ENCODE data around the gene AHCYL2. TPM values are rescaled to one million over a fixed set of nuclear protein-coding genes. Genes with fewer than 3 reads are reported as not detected.

The AHCYL2 gene
- polyA plus RNA-seq, 3 donors from 2014 or later = 5.7 to 6.8 (median 6.8) TPM

DNA sequence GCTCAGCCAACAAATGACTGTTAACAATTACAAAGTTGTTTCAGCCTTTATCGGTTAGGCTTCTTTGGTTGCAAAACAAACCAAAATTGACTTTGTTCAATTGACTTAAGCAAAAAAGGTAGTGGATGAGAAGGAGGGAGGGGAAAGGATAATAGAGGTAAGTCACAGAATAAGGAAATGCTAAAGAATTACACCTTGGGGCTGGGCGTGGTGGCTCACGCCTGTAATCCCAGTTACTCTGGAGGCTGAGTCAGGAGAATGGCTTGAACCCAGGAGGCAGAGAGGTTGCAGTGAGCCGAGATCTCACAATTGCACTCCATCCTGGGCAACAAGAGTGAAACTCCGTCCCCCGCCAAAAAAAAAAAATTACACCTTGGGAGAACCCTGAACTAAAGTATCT, 41.4 kb downstream of the AHCYL2 start:
- no peaks in the 10 kb centered on the region for H3K4me1 Mint-ChIP-seq
- H3K9me3 Mint-ChIP-seq = no peaks in the 10 kb centered on the region
- no peak overlapping the region for H3K4me3 Mint-ChIP-seq
- H3K27ac Mint-ChIP-seq = no peak overlapping the region
- no peak for DNase-seq
- H3K36me3 Mint-ChIP-seq = no peaks in the 10 kb centered on the region
- peaks cover 0 to 3% (median 2%) of the 10 kb centered on the region in 3 donors for H3K27me3 Mint-ChIP-seq (ENCODE audit: low read depth in 3 of 3)

DNA sequence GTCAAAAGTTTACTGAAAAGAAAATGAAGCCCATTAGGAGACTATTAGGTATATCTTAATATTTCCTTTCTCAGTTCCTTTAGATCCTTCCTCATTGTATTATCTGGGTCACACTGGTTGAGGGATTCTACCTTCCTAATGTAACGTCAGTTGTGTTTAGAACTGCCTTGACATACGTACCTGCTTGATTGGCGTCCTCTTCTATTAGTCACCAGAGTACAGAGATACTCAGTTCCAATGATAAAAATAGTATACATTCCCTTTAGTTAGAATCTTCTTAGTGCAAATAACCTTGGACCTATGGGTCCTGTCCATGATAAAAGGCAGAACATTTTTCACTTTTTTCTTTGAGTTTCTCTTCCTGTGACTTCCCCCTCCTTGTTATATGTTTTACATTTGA, 45.2 kb downstream of the AHCYL2 start:
- Mint-ChIP-seq H3K36me3 (peaks cover 0 to 4% (median 0%) of the 10 kb centered on the region in 3 donors), H3K4me3 (no peak overlapping the region), H3K27me3 (ENCODE audit: low read depth in 3 of 3) (peaks cover 0 to 3% (median 1%) of the 10 kb centered on the region in 3 donors), H3K9me3 (no peaks in the 10 kb centered on the region), H3K4me1 (peaks cover 3 to 9% of the 10 kb centered on the region in 2 donors), H3K27ac (no peak overlapping the region)
- no peak for DNase-seq

DNA sequence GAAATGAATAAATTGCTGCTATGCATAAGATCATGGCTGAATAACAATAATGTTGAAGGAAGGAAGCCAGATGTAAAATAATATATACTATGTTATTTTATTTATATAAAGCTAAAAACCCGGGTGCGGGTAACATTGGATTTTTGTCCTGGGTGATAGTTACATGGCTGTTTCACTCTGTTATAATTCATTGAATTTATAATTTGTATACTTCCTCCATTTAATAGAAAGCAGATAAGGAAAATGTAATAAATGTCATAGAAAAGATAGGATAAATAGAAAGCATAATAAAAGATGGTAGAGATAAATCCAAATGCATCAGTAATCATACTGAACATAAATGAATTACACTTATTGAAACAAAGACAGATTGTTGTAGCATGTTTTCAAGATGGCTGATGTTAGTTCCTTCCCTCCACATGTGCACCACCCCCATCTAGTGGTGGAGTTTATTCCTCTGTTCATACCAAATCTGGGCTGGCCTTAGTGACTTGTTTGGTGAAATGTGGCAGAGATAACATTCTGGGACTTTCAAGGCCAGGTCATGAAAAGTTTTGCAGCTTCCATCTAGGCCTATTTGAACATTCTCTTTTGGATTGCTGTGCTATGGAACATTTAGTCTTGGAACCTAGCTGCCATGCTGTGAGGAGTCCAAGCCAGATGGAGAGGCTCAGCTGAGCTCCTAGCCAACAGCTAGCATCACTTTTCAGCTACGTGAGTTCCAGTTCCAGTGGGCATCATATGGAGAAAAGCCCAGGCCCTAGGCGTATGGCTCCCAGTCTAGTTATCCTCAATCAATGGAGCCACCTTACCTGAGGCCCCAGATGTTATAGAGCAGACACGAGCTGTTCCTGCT, 46.9 kb downstream of the AHCYL2 start:
- Mint-ChIP-seq H3K4me3 (peak overlapping the region; percentile 66 to 78 (median 70)), H3K9me3 (no peaks in the 10 kb centered on the region), H3K4me1 (peaks cover 3 to 9% of the 10 kb centered on the region in 2 donors), H3K27me3 (ENCODE audit: low read depth in 3 of 3) (peaks cover 0 to 3% (median 1%) of the 10 kb centered on the region in 3 donors), H3K36me3 (peaks cover 0 to 4% (median 0%) of the 10 kb centered on the region in 3 donors), H3K27ac (peak overlapping the region in 4 of 6 donors; percentile 5 to 67 (median 58))
- peak; percentile 62 to 69 (median 65) for DNase-seq

DNA sequence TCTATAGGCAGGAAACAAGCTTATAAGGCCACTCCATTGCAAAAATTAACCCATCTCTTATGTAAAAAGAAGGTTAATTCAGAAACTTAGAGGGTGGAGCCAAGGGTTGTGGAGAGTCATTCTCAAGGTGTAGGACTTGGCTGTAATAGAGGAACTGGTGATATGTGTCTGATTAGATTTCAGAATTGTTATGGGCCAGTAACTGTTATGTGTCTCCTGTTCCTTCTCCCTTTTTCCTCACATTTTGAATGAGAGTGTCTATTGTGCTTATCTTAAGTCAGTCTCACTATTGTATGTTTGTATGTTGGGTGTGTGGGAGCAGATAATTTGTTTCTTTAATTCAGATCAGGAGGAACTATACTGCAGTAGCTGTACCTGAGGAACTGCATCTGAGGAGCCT, 49.1 kb downstream of the AHCYL2 start:
- H3K36me3 Mint-ChIP-seq = peaks cover 0 to 7% (median 0%) of the 10 kb centered on the region in 3 donors
- DNase-seq = no peak
- peaks cover 3 to 9% of the 10 kb centered on the region in 2 donors for H3K4me1 Mint-ChIP-seq
- no peaks in the 10 kb centered on the region for H3K9me3 Mint-ChIP-seq
- H3K27me3 Mint-ChIP-seq (ENCODE audit: low read depth in 3 of 3) = peaks cover 0 to 3% (median 1%) of the 10 kb centered on the region in 3 donors
- peak overlapping the region in 1 of 6 donors; percentile 9 for H3K27ac Mint-ChIP-seq
- no peak overlapping the region for H3K4me3 Mint-ChIP-seq

DNA sequence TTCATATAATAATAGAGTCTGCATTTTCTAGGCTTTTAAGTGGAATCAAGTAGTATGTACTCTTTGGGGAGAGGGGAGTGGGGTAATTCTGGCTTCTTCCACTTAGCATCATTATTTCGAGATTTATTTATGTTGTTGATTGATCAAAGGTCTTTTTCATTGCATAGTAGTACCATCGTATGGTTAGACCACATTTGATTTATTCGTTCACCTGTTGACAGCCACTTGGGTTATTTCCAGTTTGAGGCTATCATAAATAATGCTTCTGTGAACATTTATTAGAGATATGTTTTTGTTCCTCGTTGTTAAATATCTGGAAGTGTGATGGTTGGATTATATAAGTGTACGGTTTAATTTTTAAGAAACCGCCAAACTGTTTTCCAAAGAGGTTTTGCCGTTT, 52.8 kb downstream of the AHCYL2 start:
- Mint-ChIP-seq H3K27me3 (ENCODE audit: low read depth in 3 of 3) (peaks cover 0 to 2% (median 0%) of the 10 kb centered on the region in 3 donors), H3K4me1 (no peaks in the 10 kb centered on the region), H3K36me3 (peaks cover 0 to 7% (median 0%) of the 10 kb centered on the region in 3 donors), H3K4me3 (no peak overlapping the region), H3K27ac (no peak overlapping the region), H3K9me3 (no peaks in the 10 kb centered on the region)
- no peak for DNase-seq

DNA sequence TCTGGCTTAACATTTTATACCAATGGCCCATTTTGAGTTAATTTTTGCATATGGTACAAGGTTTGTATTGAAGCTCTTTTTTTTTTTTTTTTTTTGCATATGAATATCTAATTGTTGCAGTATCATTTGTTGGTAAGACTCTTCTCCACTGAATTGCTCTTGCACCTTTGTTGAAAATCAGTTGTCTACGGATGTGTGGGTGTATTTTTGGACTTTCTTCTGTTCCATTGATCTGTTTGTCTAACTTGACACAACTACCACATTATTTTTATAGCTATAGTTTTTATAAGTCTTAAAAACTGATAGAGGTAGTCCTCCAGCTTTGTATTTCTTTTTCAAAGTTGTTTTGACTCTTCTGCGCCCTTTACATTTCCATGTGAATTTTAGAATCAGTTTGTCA, 53.9 kb downstream of the AHCYL2 start:
- Mint-ChIP-seq H3K4me1 (no peaks in the 10 kb centered on the region), H3K27ac (no peak overlapping the region), H3K36me3 (peaks cover 0 to 7% (median 0%) of the 10 kb centered on the region in 3 donors), H3K4me3 (no peak overlapping the region), H3K9me3 (no peaks in the 10 kb centered on the region), H3K27me3 (ENCODE audit: low read depth in 3 of 3) (peaks cover 0 to 2% (median 0%) of the 10 kb centered on the region in 3 donors)
- no peak for DNase-seq

DNA sequence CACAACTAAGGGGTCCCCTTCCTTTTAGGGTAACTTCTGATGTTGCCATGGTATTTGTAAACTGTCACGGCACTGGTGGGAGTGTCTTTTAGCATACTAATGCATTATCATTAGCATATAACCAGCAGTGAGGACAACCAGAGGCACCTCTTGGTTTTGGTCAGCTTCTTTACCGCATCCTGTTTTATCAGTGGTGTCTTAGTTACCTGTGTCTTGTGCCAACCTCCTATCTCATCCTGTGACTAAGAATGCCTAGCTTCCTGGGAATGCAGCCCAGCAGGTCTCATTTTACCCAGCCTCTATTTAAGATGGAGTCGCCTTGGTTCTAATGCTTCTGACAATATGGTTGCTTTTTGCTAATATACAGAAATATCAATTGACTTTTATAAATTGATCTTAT, 54.9 kb downstream of the AHCYL2 start:
- Mint-ChIP-seq H3K36me3 (peaks cover 0 to 4% (median 0%) of the 10 kb centered on the region in 3 donors), H3K9me3 (no peaks in the 10 kb centered on the region), H3K4me3 (no peak overlapping the region), H3K27me3 (ENCODE audit: low read depth in 3 of 3) (peaks cover 0 to 2% (median 0%) of the 10 kb centered on the region in 3 donors), H3K4me1 (no peaks in the 10 kb centered on the region), H3K27ac (no peak overlapping the region)
- no peak for DNase-seq

DNA sequence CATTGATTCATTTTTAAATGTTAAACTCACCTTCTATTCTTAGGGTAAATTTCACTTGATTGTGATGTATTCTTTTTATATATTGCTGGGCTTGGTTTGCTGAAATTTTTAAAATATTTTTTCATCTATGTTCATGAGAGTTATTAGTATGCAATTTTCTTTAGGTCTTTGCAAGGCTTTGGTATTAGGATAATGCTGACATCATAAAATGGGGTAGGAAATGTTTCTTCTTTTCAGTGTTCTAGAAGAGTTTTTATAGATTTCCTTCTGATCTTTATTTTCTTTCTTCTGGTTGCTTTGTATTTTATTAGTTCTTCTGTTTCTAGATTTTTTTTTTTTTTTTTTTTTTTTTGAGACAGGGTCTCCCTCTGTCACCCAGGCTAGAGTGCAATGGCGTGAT, 56.3 kb downstream of the AHCYL2 start:
- Mint-ChIP-seq H3K4me1 (no peaks in the 10 kb centered on the region), H3K27me3 (ENCODE audit: low read depth in 3 of 3) (peaks cover 0 to 2% (median 0%) of the 10 kb centered on the region in 3 donors), H3K4me3 (no peak overlapping the region), H3K27ac (no peak overlapping the region), H3K36me3 (peaks cover 0 to 3% (median 0%) of the 10 kb centered on the region in 3 donors), H3K9me3 (no peaks in the 10 kb centered on the region)
- no peak for DNase-seq

DNA sequence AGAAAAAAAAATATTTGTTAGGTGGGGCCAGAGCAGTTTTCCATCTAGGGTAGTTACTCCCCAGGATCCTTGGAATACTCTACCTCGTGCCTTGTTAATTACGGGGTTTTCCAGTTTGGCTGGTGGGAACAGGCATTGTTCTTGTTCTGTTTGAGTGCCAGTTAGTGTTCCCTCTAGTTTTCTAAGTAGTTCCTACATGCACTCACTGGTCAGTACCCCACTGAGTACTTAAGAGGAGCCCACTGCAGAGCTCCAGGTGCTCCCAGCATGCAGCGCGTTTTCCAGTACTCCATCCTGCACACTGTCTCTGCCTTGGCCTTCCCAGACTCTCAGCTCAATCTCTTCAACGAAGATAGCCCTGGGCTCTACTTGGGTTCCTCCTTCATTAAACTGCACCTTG, 58.0 kb downstream of the AHCYL2 start:
- Mint-ChIP-seq H3K27me3 (ENCODE audit: low read depth in 3 of 3) (peaks cover 0 to 2% (median 0%) of the 10 kb centered on the region in 3 donors), H3K27ac (no peak overlapping the region), H3K9me3 (no peaks in the 10 kb centered on the region), H3K4me3 (no peak overlapping the region), H3K4me1 (no peaks in the 10 kb centered on the region), H3K36me3 (peaks cover 0 to 3% (median 0%) of the 10 kb centered on the region in 3 donors)
- DNase-seq = no peak

DNA sequence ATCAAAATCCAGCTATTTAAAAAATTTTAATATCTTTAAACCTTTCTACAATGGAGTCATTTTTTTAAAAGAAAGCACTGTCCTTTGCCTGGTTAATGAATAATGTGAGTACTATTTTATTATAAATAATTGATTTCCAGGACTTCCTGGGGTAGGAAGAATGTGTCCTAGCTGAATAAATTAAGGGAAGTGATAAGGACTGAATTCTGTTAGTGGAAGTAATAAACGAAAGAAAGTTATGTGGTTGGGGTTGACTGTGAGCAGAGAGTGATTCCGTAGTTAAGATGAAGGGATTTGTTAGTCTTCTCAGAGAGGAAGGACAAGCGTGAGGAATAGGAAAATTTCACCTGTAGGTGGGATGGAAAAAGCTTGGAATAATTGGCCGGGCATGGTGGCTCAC, 59.1 kb downstream of the AHCYL2 start:
- Mint-ChIP-seq H3K36me3 (no peaks in the 10 kb centered on the region), H3K4me1 (no peaks in the 10 kb centered on the region), H3K27me3 (ENCODE audit: low read depth in 3 of 3) (peaks cover 0 to 2% (median 0%) of the 10 kb centered on the region in 3 donors), H3K4me3 (no peak overlapping the region), H3K9me3 (no peaks in the 10 kb centered on the region), H3K27ac (no peak overlapping the region)
- DNase-seq = no peak

DNA sequence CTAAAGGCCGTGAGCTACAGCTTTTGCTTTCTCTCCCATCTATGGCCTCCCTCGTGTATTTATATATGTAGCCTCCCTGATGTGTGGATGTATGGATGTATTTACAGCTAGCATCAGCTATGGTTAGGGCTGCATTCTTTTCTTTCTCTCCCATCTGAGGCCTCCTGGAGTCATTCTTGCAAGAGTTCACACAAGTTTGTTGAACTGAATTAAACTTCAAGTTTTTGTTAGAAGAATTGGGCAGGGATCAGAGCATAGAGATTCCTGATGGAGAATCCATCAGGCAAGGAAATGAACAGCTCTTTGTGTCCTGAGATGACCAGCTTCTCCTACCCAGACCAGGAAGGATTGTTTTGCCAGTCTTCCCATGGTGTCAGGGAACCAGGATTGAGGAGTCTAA, 60.3 kb downstream of the AHCYL2 start:
- no peak for DNase-seq
- Mint-ChIP-seq H3K27ac (peak overlapping the region in 1 of 6 donors; percentile 40), H3K9me3 (no peaks in the 10 kb centered on the region), H3K4me3 (no peak overlapping the region), H3K27me3 (ENCODE audit: low read depth in 3 of 3) (no peaks in the 10 kb centered on the region), H3K4me1 (no peaks in the 10 kb centered on the region), H3K36me3 (peaks cover 0 to 5% (median 4%) of the 10 kb centered on the region in 3 donors)

DNA sequence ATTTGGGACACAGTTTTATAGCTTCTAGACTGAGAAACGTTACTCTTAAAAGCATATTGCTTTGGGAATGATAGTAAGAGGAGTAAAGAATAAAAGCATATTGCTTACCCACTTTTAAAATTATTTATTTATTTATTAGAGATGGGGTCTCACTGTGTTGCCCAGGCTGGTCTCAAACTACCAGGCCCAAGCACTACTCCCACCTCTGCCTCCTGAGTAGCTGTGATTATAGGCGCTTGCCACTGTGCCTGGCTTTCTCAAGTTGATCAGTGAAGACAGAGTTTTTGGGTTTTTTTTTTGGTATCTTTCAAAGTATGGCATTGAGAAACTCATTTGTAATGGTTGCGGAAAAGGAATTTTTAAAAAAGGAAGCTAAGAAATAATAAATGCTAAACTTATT, 68.0 kb downstream of the AHCYL2 start:
- Mint-ChIP-seq H3K27me3 (ENCODE audit: low read depth in 3 of 3) (peaks cover 0 to 2% (median 2%) of the 10 kb centered on the region in 3 donors), H3K4me1 (no peaks in the 10 kb centered on the region), H3K4me3 (no peak overlapping the region), H3K36me3 (peaks cover 0 to 15% (median 4%) of the 10 kb centered on the region in 3 donors), H3K9me3 (no peaks in the 10 kb centered on the region), H3K27ac (no peak overlapping the region)
- DNase-seq = no peak

DNA sequence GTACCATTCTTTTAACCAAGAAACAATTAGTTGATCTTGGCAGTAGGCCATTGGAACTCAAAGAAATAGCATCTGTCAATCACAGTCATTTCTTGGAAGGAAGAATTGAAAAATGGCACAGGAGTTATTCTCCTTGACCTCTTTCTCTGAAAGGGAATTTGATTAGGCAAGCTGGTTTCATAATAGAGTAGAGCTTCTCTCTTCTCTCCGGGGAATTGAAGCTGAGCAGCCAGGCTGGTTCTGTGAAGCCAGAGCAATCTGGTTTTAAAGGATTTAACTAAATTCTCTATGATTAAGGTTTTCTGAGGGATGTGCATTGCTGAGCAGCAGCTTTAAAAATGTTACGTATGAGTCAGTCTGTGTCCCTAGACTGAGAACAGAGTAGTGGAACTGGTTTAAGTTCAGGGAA, 70.2 kb downstream of the AHCYL2 start:
- no peak for DNase-seq
- Mint-ChIP-seq H3K36me3 (peaks cover 0 to 10% (median 0%) of the 10 kb centered on the region in 3 donors), H3K27me3 (ENCODE audit: low read depth in 3 of 3) (peaks cover 0 to 2% (median 2%) of the 10 kb centered on the region in 3 donors), H3K9me3 (no peaks in the 10 kb centered on the region), H3K4me3 (no peak overlapping the region), H3K4me1 (no peaks in the 10 kb centered on the region), H3K27ac (peak overlapping the region in 1 of 6 donors; percentile 17)

DNA sequence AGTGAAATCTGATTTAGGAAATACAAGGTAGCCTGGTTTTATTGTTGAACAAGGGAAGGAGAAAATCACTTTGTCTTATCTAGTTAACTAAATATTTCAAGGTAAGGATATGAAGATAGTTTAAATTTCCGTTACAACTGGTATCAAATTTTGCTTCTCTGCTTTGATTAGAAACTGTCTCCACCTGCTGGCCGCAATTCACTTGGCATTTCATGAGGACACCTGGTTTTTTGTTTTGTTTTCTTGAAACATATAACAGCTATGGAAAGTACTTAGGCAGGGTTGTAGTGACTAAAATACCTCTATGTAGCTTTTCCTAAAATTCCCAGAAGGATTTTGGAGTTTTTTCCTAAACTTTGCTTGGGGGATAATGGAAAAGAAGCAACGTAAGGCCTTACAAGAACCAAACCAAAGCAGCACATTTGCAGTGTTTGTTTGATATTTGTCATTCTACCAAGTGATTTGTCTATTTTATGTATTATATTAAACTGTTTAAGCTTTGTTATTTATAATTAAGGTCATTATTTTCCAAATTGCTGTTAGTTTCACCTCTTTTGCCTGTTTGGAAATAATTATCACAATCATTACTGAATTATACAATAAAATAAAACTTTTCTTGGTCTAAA, 73.6 kb downstream of the AHCYL2 start:
- peaks cover 0 to 8% (median 0%) of the 10 kb centered on the region in 3 donors for H3K36me3 Mint-ChIP-seq
- H3K4me3 Mint-ChIP-seq = no peak overlapping the region
- peak; percentile 3 to 18 (median 6) for DNase-seq
- no peak overlapping the region for H3K27ac Mint-ChIP-seq
- peaks cover 0 to 2% (median 0%) of the 10 kb centered on the region in 6 donors for H3K9me3 Mint-ChIP-seq
- H3K27me3 Mint-ChIP-seq (ENCODE audit: low read depth in 3 of 3) = peaks cover 0 to 2% (median 2%) of the 10 kb centered on the region in 3 donors
- H3K4me1 Mint-ChIP-seq = no peaks in the 10 kb centered on the region
